Measurements from ENCODE around the gene RPN1.

- TF ChIP-seq POLR2A (IDR thresholded peaks at IDR 0.05) (no peak), CTCF (IDR thresholded peaks at IDR 0.05) (no peak)
Observed at GRCh38 chr3:128588147-128588546, 62.5 kb downstream of the RPN1 start.

All from heart left ventricle (tissue), 13 donors.